HG03460 (cell line): ENCODE measurements around the gene PPP6R1.

Experiments
- ATAC-seq: cut with Tn5 transposase; IDR thresholded peaks from one replicate; pipeline ENCODE4 v1.9.1; 2021; ENCODE audit not compliant: unreplicated experiment

PPP6R1 gene

DNA sequence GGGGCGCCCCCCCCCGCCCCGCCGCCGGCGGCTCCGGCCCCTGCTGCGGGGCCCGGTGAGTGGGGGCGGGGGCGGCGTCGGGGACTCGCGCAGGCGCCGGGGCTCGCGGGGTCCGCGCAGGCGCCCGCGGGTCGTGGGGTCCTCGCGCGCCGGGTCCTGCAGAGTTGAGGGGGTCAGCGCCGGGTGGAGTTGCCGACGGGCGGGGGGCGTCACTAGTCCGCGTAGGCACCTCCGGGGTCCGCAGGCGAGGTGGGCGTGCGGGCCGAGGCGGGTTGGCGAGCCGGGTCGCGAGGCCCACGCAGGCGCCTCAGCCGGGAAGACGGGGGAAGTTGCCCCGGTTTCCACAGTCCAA lies 365 bp downstream of the PPP6R1 start:
- peak; percentile 3 for ATAC-seq

DNA sequence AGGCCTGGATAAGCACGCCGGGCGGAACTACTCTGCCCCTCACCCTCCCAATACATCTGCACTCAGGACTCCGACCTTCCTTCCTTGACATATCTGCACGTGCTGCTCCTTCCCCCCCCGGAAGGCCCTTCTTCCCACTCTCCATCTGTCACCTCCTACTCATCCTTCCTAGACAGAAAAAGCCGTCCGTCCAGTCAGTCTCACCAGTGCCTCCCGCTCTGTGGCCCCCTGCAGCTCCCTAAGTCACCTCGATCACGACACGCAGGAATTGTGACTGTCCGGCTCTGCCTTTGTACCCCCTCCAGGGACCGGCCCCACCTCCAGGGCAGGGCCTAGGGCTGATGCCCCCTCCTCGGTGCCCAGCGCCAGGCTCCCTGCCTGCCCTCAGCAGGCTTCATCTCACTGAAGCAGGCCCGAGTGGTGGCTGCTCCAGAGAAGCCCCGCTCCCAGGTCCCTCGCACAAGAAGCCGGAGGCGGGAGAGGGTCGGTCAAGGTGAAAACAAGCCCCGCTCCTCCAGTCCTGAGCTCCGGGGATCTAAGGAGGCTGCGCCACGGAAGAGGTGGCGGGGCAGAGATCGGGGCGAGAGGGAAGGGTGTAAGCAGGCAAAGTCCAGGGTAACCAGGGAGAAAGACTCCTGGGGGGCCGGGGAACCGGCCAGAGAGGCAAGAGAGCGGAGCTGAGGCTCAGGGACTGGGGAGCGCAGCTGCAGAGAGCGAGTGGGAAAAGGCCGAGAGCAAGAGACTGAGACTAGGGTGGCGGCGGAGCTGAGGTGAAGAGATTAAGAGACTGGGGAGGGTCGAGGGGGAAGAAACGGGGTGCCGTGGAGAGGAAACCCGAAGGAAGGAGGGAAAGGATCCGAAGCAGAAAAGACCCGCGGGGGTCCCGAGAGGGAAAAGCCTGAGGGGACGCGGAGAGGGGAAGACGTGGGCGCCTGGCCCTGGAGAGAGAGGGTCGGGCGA lies 1.1 kb downstream of the PPP6R1 start:
- ATAC-seq = no peak

DNA sequence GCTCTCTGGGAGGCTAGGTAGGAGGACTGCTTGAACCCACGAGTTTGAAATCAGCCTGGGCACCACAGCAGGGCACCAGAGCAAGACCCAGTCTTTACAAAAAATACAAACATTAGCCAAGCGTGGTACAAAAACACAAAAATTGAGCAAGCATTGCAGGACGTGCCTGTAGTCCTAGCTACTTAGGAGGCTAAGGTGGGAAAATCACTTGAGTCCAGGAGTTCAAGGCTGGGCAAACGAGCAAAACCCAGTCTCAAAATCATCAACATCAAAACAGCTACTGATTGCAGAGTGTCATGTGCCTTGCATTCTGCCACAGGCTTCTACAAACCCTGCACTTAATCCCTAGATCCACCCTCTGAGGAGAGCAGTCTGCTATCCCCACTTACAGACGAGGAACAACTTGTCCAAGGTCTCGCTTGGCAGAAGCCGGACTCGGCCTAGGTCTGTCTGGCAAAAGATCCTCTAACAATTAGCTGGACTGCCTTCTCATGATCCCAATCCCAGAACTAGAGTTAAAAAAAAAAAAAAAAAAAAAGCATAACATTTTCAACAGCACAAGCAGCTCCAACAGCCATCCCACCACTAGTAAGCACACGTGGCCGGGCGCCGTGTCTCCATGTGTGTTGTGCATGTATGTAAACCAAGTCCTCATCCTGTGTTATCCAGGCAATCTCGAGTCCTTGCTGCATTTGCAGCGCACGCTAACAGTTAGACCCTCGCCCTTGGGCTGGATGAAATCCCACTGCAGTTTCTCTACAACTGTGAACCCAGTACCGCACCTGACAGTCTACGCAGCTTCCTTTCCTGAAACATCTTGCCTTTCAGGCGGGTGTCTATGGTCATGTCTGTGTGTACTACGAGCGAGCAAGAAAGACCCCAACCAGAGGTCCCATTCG lies 2.0 kb downstream of the PPP6R1 start:
- ATAC-seq = no peak

DNA sequence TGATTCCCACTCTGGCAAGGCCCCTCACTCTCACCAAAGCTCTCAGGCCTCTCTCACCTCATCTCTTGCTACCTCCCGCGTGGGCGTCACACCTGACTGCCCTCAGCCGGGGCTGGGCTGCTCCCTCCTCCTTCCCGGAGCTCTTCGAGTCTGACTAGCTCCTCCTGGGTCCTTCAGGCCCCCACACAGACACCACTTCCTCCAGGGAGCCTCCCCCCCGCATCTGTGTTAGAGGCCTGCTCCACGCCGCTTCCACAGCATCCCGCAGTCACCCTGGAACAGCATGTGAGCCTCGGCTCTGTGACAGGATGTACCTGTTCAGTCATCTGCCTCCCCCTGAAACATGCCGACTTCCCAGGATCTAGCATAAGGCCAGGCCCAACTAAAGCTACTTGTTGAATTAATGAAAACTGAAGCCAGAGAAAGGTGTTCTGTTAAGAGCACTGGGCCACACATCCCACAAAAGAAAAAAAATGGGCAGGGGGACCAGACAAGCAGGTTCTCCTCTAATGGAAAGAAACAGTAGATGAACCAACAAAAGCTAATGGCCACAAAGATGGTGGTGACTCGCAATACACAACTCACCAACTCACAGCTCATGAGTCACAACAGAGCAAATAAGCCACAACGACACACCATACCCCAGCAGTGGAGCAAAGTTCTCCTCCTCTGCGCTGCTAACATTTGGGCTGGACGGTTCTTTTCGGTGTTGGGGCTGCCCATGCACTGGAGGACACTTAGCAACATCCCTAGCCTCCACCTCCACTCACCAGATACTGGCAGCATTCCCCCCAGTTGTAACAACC lies 3.0 kb downstream of the PPP6R1 start:
- ATAC-seq = no peak

DNA sequence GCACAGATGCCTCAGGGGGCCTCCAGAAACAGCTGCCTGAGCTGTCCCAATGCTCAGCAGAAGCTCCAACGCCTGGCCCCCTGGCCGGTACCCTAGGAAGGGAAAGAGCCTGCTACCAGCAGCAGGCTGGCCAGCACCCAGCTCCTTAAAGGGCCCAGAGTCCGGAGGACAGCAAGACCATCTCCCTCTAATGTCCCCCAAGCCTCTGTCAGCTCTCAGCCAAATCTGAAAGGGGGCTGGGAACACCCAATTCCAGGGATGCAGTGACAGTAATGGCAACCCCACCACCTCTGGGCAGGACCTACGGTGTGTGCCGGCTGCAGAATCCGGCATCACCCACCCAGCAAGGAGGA lies 4.2 kb downstream of the PPP6R1 start:
- no peak for ATAC-seq

DNA sequence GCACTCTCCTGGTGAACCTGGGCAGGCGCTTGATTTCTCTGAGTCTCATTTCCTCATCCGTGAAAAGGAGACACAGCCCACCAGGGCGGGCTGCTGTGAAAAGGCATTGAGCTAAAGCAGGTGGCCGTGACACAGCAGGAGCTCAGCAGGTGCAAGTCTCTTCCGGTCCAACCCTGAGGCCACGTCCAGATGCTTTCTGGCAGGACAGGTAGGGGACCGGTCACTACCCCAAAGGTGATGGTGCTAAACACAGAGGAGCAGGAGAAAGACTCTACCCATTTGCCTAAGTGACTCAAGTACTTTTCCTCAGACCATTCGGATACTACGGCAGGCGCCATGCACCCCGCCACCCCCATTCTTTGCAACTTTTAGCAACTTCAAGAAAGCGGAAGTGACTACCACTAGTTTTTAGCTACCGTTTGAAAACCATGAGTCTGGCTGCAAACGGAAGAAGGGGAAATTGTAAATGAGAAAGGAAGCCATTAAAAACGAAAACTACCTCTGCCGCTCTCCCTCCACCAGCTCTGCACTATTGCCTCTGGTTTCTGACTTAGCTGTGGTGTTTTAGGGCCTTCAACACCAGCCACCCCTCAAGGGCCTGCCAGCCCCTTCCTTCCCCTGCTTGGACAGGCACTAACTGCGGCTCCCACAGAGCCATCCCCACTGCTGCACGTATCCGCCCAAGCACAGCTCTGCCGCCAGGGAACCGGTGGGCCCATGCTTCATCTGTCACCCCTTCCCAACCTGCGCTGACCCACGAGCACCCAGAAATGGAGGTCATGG lies 4.8 kb downstream of the PPP6R1 start:
- ATAC-seq = no peak

DNA sequence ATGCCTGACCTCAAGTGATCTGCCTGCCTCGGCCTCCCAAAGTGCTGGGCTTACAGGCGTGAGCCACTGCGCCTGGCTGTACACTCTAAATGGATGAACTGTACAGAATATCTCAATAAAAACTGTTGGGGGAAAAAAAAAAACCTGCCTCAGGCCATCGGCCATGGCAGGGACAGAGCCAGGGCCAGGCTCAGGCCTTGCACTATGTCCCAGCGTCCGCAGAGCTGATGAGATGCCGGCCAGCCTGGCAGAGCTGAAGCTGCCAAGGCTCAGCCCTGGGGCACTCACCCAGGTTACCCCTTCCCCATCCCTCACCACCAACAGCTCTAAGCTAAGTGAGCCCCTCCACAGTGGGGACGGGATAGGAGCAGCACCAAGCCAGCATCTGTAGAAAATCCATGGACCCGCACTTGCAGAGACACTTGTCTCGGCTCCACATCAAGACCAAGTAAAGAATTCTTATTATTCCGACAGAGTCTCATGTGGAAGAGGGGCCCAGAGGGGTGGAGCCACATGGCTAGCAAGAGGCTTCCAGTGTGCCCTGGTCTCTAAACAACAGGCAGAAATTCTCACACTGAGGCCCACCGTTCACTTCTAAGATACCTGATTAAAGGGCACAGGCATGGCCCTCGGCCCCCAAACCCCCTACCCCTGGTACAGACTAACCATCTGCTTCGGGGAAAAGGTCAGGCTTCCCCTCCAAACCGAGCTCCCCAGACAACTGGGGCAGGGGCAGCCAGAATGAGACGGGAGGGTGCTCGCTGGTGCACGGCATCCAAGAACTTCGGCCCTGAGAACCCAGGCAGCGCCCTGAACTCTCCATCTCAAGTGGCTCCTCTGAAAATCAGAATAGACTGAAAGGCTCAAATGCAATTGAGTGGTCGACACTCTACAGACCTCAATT lies 5.8 kb downstream of the PPP6R1 start:
- no peak for ATAC-seq

DNA sequence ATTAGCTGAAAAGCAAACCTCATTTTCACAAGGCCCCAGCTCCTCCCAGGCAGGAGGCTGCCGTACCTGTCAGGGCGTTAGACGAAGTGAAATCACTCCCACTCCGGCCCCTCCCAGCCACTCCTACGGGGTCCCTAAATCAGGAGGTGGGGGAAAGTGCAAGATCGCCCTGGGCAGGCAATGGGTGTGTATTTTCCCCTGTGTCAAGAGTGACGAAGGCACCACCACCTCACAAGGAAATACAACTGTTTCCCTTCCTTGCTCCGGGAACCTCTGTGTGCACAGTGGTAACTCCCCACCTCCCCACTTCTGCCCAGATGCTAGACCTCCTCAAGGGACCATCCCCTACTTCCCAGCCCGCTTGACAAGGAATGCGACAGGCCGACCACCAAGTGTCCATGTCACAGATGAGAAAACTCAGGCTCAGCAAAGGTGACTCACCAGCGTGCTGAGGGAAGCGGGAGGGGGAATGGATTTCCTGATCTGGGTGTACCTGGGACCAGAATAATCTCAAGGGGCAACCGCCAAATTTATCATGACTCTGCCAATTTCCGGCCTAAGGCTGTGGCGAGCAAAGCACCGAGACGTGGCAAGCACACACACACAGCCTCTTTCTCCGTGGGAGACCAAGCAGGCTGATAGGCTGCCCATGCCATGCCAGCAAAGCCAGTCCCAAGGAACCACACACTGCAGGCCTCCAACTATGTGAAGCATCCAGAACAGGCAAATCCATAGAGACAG lies 7.3 kb downstream of the PPP6R1 start:
- ATAC-seq = no peak

DNA sequence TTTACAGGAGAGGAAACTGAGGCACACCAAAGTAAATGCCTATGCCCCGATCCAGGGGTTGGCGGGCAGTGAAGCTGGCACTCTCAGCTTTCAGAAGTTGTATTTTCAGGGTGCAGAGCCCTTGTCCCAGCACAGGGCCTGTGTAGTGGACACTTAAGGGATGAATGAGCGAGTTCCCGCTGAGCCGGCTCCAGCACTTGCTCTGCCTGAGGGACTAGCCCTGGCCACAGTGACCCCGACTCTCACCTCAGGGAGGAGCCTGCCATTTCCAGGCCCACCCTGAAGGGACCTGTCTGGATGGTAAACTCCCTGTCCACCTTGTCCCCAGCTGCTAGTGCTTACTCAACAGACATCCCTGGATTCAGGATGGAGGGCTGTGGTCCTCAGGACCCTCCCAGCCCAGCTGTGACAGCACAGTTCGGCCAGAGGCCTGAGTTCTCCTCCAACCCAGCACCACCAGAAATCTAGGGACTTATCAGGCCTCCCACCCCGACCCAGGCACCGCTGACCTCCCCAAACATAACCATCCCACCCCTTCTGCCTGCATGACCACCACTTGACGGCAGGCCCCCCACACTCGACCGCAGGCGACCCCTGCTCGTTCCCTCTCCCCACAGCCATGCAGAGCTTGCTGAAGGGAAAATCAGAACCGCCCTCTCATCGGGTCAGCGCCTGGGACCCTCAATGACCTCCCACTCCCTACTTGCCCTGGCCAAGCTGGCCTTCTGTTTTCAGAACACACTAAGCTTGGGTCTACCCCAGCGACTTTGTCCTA lies 8.4 kb downstream of the PPP6R1 start:
- no peak for ATAC-seq

DNA sequence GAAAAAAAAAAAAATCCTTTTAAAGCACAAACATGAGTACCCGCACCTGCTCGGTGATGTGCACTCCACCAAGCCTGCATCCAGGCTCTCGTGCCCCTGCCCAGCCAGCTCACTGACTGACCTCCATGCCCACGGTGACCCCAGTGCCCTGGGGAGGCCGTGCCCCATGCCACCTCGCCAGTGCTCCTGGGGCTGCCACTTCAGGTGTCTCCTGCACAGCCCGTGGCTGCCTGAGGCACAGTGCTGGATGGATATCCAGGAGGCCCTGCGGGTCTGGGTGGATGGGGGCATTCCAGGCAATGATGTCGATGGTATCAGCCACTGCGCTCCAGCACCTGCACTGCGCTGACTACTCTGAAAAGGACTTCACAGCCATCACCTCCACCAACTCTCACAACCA lies 9.0 kb downstream of the PPP6R1 start:
- no peak for ATAC-seq

DNA sequence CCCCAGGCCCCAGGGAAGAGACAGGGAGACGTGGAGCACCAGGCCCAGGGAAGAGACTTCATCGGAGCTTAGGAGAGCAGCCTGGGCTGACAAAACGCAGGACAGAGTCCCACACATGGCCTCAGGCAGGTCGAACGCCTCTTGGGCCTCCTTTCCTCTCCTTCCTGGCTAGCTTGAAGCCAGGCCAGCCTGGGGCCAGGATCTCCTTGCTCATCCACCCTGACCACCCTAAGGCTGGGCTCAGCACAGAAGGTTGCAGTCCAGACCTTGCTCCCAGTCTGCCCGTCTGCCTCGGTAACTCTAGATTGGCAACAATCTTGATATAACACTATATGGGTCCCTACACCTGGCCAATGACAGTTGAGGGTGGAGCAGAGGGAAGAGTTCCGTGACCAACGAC lies 10.1 kb downstream of the PPP6R1 start:
- ATAC-seq = no peak

DNA sequence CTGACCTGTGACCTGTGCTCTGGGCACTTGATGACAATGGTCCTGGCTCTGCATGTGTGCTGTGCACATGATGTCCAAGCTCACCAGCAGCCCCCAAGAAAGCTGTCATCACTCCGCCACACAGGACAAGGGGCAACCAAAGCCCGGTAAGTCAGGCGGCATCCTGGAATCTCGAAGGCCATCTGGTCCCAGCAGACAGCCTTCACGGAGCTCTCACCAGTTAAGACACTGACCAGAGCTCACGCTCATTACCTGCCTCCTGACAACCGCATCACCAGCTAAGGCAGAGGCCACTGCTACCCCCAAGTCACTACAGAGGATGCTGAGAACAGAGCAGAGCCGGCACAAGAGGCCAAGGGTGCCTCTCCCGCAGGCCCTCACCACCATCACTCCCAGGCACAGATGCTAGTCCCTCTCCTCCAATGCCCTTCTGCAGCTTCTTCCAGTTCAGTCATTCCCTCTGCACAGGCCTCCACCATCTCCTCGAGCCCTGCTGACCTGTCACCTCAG lies 10.6 kb downstream of the PPP6R1 start:
- no peak for ATAC-seq

DNA sequence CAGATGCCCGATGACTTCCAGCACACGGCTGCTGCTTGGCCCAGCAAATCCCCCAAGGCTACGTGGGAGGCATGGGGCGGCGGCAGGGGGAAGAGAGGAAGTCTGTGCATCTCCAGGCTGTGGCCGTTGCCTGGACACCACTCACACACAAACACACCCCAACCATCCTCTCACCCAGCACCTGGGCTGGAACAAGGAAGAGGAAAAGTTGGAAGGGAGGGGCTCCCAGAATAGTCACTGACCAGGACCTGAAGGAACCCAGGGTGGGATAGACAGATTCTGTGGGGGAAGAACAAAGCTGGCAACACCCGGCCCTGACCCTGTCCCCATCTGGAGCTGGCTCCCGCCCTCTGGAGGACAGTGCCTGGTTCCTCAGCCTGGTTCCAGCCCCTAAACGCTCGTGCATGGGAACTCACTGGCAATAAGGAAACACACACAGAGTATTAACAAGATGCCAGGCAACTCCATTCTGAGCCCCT lies 11.2 kb downstream of the PPP6R1 start:
- ATAC-seq = no peak

DNA sequence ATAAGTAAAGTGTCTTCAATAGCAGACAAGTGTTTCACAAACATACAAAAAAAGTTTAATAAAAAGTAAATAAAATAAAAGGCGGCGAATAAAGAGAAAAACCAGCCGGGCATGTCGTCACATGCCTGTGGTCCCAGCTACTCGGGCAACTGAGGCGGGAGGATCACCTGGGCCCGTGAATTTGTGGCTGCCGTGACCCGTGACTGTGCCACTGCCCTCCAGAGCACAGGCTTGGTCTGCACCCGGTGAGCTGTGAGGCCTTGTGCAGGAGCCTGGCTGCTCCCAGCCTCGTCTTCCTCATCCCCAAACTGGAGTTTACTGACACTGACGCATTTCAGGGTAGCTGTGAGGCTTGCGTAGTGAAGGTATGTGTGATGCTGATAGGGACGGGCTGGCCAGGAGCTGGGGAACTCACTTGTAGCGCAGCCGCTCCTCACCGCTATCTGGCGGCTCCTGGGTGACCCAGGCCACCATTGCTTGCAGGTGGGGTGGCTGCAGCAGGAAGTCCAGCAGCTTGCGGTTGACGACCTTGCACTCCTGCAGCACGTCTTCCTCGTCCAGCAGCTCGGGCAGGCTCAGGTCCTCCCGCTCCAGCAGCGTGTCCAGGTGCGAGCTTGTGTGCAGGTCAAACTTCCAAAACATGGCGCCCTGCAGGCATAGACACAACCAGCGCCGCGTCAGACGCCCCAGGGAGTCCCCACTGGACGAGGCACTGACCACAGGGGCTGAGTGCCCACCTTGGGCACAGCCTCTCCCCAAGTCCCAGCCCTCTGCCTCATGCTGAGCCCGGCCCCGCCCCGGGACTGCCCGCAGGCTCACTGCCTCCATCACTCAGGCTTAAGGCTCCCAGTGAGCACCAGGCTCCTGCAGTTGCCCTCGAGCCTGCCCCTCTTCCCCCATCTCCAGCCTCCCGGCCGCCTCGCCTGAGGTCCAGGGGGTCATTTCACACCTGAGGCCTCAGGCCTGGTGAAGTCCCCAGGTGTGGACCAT lies 12.1 kb downstream of the PPP6R1 start:
- no peak for ATAC-seq

DNA sequence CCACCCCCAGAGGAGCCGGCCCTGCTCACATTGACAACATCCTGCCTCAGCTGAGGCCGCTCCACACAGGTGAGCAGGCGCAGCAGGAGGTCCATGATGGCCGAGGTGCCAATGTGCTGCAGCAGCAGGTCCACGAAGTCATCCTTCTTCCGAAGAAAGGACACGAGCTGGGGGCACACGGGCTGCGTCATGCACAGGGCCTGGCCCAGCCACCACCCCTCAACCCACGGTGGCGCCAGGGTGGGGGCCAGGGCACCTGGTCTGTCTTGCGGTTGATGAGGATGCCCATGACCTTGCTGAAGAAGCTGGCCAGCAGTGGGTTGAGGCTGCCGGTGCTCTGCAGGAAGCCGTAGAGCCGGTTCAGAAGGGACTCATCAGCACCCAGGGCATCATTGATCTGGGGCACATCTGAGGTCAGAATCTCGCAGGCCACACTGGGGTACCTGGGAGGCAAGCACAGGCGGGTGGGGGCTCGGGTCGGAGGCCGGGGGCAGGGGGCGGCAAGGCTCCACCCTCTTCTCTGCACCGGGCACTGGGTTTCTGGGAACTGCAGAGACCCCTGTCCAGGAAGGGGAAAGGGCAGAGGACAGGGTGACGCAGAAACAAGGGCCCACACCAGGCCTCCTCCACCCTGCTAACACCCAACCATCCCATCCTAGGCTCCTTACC lies 13.4 kb downstream of the PPP6R1 start:
- ATAC-seq = no peak
